ENCODE measurements around the gene MCTP1.
"Not testable (repeated sequence)": the region's sequence is repeated elsewhere in the genome, so short reads cannot be mapped to it uniquely, and the experiment has no call there.

The MCTP1 gene

DNA sequence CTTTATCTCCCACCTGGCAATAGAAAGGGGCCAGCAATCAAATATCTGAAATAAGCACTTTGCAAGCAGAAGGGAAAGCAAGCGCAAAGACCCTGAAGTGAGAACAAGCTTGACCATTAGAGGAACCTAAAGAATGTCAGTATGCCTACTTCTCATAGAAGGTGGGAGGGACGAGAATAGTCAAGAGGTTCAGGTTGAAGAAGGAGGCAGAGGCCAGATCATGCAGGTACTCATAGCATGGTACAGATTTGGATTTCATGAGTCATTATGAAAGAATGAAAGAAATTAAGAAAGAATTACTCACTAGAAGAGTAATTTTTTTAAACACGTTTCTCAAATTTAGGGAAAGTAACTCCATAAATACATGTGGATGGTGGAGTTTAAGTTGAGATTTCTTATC is 33.7 kb downstream of the MCTP1 start:
- no peak for DNase-seq

DNA sequence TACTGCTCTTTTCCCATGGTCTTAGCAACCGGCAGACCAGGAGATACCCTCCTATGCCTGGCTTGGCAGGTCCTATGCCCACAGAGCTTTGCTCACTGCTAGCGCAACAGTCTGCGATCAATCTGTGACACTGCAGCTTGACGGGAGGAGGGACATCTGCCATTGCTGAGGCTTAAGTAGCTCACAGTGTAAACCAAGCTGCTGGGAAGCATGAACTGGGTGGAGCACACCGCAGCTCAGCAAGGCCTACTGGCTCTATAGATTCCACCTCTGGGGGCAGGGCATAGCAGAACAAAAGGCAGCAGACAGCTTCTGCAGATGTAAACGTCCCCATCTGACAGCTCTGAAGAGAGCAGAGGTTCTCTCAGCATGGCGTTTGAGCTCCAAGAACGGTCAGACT is 40.4 kb downstream of the MCTP1 start:
- DNase-seq, result no peak

DNA sequence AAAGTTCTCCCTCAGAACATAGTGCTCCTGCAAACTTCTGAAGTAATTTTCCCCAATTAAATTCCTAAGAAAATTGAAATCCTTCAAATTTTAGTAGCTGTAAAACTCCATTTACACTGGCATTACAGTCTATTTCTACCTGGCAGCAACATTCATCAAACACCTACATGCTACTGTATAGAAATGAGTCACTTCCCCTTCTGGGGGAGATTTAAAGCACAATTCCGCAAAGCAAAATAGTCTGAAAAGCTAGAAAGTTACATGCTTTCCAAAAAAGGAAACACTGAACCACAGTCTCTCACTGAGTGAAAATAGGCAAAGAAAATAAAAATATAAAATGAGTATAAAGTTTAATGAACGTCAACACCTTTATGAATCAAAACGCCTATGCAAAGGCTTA is 43.3 kb downstream of the MCTP1 start:
- DNase-seq, result no peak

DNA sequence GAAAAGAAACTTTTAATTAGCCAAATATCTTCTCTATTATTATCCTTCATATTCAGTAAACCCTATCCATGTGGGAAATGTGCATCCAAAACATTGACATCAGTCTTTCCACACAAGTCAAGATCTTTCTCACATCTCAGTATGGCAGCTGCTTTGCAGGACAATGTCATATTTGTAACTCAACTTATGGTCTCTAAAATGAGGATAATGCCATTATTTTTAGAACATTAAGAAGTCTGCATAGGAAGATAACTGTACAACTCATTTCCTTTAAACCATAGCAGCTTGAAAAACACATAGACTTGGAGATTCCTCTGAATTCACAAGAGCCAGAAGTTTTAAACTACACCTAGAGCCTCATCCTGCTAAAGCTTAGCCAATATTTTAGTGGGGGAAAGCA is 43.7 kb downstream of the MCTP1 start:
- DNase-seq, result no peak

DNA sequence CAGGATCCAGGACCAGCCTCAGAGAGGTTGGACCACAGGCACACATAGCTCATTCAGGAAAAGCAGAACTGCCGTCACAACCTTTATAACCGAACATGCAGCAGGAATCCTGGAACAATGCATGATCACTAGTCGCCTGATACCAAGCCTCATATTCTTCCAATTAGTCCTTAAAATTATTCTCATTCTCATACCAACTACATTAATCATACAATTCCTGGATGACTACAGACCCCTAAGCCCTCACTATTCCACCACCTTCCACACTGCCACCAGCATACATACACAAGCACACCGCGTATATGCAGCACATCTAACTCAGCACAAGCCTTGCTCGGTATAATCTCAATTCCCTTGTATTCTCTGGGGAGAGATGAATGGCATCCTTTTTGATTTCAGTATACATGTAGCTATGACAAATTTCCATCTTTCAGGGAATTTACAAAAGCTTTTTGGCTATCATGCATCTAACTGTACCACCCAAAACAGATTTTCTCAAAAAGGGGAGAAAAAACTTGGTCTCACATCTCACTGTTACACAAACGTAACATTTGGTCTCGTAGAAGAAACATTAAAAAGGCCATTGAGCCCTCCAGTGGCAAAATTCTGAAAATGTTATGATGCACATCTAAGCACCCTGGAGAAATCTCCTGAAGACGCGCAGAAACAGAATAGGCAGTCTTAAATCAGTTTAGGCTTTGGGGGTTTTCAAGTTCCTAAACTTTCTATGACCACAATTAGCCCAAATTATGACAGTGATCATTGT is 46.2 kb downstream of the MCTP1 start:
- DNase-seq, result no peak

DNA sequence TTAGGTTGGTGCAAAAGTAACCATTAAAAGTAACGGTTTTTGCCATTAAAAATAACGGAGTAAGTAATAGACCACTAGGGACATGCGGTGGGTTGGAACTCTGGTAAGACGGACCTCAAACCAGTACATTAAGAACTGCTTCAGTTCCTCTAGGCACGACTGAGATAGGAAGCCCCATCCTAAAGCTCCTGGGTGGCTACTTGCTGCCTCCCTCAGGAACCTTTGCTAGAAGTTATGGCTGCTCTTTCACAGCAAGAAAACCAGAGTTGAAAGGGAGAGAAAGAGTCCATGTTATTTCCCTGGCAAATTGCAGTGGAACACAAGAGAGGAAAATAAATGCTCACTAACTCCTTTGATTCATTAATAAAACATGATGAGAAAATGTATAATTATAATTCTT is 47.6 kb downstream of the MCTP1 start:
- DNase-seq, result no peak

DNA sequence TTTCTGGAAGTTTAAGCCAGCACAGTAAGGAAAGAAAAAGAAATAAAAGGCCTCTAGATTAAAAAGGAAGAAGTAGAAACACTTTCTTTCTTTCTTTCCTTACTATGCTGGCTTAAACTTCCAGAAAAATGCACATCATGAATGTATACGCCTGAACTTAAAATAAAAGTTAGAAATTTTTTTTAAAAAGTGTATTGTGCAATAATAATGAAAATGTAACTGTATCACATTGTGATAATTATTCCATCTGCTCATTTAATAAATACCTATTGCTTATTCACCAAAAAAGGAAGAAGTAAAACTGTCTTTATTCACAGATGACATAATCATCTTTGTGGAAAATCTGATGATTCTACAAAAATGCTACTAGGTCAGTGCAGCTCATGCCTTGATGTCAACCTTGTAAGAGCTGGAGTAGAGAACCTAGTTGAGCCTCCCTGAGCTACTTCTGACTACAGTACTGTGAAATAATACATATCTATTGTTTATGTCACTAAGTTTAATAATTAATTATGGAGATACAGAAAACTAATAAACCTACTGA is 49.4 kb downstream of the MCTP1 start:
- no peak for DNase-seq

DNA sequence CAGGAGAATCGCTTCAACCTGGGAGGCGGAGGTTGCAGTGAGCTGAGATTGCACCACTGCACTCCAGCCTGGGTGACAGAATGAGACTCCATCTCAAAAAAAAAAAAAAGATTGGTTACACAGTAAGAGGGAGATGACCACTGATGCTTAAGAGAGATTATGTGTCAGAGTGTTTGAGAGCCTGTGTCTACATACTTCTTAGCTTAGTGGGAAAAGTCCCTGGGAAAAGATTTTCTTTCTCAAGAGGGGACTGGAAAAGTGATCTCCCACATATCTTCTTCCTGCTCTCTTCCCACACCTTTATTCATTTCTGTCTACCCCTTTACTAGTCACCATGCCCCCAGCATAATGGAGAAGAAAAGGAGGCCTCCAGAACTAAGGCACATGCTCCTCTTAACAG is 55.2 kb downstream of the MCTP1 start:
- DNase-seq, result no peak

DNA sequence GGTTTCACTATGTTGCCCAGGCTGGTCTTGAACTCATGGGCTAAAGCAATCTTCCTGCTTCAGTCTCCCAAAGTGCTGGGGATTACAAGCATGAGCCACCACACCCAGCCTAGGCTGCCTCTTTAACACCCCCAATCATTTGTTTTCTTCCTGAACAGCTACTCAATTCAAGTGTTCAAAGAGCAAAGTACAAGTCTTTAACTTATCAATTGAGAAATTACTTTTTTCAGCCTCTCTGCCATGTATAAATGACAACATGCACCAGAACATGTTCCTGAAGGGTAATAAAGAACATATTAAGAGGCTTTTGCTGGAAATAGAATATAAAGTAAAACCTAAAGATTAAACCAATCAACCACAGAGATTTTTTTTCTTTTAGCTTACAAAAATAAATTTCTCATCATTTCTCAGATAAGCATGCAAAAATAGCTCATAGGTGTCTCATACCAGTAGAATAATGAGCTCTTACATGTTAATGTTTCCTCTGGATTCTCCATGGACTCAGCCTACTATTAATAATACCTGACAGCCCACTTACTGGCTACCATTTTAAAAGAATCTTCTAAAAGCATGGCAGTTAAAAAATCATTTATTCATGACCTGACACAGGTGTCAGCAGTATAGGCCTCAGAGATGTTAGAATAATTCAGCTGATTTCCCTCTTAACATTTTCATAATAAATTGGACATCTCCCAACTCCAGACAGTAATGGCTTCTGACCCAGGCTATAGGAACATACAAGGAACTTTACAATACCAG is 60.0 kb downstream of the MCTP1 start:
- DNase-seq, result no peak

DNA sequence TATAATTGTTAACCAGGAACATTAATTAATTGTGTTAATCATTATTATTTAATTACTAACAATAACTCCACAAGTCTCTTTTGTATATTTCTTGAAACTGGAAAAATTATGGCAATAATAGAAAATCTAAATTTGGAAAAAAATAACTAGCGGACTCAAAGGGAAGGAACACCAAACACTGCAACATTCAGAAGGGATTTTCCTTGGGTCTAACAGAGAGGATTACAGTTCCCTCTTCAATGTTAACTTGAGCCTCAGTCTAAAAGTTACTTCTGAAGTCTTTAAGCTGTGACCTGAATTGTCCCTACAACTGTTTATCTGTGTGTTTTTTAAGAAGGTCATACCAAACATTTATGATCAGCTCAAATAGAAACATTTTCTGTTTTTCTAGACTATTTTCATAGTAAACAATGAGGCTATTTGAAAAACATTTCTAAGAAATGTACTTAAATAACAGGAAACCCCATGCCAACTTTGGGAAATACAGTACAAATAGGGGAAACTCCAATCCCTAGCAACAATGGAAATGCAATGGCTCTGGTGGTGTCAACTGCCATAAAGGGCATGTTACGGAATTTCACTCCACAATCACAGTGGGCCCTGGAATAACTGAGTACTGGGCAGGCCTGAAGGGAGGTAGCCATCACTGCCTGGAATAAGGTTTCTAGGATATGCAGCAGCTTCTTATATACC is 61.2 kb downstream of the MCTP1 start:
- no peak for DNase-seq

DNA sequence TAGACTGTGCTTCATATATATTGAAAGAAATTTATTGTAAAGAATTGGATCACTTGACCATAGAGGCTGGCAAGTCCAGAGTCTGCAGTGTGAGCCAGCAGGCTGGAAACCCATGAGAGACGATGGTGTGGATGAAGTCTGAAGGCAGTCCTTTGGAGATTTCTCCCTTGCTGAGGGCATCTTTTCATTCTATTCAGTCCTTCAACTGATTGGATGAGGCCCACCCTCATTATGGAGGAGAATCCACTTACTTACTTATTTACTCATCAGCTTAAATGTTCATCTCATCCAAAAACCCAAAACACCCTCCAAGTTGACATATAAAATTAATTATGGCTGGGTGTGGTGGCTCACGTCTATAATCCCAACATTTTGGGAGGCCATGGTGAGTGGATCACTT is 62.1 kb downstream of the MCTP1 start:
- no peak for DNase-seq

DNA sequence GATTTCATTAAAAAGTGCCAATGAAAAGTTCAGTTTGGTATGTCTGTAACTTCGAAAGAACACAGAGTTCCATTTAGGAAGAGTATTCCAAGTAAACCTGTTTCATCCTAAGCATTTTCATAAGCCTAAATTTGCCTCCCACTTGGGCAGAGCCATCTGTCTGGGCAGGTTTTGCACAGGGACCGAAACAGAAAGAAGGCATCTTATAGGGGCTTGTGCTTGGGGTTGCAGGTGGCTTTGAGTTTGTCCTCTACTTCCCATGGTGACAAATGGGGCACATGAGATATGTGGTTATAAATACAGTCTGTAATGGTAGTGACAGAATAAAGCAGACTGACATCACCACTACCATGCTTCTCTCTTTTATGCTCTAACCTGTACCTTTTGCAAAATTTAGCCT is 63.7 kb downstream of the MCTP1 start:
- no peak for DNase-seq

DNA sequence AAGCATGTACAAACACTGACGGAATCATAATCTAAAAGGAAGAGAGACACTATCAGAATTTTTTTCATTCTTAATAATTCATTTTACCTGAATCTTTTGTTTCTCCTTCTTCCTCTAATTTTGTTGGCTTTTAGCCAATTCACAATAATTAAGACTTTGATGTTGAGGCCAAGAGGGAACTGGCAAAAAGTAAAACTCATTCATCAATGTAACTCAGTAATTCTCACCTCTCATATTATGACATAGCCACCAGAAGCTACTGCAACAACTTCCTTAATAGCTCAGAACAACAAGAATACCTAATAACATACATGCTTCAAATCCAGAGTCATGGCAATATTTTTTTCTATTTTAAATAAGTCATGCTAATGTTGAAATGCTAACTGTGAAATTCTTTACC is 64.5 kb downstream of the MCTP1 start:
- DNase-seq, result no peak

DNA sequence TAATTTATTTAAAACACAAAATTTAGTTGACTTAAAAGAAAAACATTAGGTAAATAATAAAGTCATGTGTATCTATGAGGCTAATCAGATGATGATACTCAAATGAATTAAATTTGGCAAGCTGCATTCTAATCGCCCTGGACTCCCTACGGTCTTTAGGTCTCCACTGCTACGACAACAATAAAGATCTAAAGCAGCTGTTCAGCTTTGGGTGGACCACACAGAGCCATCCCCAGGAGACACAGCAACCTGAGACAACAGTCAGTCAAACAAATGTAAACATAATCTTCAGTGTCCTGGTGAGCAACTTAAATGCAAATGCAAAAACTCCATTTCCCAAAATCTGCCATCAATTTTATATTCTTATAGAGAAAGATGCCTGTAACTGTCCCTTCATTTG is 65.5 kb downstream of the MCTP1 start:
- DNase-seq, result no peak

DNA sequence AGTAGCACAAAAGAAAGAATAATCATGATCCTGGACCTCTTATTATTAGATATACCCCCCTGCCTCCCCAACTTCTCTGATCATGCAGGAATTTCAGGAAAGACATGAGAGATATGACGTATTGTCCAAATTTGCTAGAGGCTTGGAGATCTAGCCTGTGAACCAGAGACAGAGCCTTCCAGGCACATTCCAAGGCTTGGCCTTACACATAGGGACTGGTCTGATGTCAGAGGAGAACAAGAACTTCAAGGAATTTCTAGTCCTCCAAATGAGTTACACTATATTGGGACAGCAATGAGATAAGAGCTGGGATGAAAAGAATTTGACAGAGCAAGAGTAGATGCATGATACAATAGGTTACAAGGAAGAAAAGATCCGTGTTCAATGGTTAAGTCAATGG is 67.0 kb downstream of the MCTP1 start:
- DNase-seq, result no peak

DNA sequence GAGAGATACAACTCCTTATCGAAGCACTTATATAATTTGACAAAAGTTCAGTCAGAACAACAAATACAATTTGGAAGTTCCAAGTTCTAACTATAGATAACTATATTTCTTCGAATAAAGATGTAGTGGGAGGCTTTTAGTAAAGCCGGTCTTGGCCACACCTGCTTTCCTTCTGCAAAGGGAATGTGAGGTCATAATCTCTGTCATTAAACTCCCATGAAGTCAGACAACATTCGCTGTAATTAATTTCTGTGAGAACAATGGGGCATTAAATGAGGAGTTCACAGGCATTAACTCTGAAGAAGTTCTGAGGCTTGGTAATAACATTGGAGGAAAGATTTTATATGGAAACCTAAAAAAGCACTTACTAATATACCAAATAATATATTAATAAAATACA is 67.5 kb downstream of the MCTP1 start:
- DNase-seq, result no peak

DNA sequence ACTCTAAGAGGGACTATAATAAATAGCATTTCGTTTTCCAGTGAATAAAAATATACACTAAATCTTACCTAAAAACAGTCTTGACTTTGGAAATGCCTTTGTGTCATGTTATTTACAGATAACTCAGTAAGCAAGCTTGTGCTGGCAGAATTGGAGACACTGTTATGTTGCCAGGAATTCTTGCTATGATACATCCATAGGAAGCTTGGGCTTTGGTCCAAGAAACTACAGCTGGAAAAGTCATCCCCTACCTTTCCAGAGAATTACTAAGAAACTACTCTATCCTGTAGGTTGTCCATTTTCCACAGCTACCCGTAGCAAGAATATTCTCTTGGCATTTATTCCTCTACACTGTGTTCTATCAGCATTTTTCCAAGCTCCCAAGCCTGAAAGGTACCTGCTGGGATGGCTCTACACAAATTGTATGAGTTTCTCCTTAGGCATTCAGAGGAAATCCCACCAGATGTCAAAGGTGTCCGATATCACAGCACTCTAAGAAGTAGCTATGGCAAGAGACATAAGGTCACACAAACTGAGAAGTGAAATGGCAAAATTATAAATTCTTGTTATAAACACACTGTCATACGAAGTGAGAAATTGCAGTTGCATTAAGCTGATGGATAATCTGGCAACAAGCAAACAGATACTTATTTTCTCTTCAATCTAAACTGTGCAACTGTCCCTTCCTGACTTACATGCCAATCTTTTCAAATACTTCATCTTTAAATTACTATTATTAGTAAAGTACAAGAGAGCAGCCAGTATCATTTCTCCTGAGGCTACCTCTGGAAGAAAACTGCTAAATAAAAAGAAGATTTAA is 68.5 kb downstream of the MCTP1 start:
- DNase-seq, result no peak

DNA sequence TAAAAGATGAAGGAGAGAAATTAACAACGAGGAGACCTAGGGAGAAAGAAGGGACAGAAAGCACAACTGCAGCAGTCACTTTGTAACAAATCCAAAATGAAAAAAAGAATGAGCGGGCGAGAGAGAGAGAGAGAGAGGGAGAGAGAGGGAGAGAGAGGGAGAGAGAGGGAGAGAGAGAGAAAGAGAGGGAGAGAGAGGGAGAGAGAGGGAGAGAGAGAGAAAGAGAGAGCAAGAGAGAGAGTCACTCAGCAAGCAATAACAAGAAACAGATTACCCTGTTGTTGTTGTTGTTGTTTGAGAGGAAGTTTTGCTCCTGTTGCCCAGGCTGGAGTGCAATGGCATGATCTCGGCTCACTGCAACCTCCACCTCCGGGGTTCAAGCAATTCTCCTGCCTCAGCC is 77.1 kb downstream of the MCTP1 start:
- DNase-seq, result not testable (repeated sequence)

DNA sequence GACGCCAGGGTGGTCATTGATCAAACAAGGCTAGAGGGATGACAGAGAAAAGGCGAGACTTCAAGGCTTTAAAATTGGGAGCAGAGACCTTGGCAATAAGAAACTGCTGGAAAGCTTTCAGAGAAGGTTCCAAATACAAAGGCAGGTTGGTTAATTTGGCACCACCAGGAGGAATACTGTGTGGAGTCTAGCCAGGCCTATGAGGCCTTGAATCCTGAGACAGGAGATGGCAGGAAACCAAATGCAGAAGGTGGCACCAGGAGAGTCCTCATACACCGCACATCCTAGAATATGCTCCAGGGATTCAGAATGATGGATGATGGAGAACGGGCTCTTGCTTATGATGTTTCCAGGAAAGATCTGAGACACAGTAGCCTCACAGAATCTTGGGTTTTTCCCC is 90.0 kb downstream of the MCTP1 start:
- DNase-seq, result no peak

DNA sequence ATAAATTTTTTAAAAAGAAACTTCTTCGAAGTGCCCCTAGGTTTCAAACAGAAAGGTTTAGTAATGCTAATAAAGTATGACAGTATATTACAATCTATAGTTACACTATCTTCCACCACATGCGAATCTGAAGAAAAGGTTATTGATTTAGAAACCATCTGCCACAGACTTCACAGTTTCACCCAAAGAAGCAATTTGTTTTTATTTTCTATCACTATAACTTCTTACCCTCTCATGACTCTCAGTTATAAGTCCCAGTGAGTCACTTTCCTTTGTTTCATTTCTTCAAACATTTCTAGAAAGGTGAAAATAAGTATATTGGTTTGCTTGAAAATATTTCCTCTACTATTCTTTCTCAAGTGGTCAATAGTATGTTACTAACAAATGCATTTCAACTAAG is 93.6 kb downstream of the MCTP1 start:
- no peak for DNase-seq

DNA sequence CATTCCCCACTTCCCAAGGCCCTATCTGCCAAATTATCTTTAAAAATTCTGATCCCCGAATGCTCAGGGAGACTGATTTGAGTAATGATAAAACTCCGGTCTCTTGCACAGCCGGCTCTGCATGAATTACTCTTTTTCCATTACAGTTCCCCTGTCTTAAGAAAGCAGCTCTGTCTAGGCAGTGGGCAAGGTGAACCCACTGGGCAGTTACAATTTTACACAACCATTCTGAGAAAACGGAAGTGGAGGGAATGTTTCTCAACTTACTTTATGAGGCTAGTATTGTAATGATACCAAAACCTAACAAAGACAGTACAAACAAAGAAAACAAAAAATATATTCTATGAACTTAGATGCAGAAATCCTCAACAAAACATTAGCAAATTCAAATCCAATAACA is 100.0 kb downstream of the MCTP1 start:
- DNase-seq, result no peak

DNA sequence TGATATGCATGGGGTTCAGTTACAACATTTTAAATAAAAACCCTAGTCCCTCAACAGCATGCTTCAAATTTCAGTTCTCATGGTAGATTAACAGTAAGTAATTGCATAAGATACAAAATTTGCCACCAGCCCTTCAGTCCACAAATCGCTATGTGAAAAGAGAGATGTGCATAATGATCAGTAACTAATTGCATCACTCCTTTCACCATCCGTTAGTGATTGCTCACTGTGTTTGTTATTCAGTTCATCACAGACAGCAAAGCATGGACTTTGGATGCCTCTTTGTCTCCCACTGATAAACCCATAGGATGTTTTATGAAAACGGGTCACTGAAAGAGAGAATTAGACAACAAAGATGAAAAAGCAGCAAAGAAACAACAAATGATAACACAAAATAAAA is 103.2 kb downstream of the MCTP1 start:
- no peak for DNase-seq
